Uterus (tissue), 2 donors: Measurements from ENCODE around the gene GPT2.

Source experiments
- POLR2A ChIP-seq, 2 donors: fragments of 450-650 bp; IDR thresholded peaks; one replicate each; pipeline ENCODE4 v1.6.1; 2016; ENCODE audit warnings: antibody characterized with exemption in 2 of 2, mild to moderate bottlenecking in 1 of 2, moderate library complexity in 1 of 2
- TF ChIP-seq, protein P1 (sequence below), 4 experiments: fragments of 200-600 bp in 2 of 4; fragments of 450-650 bp in 2 of 4; sonication (generic) in 2 of 4; IDR thresholded peaks; one replicate each; pipeline ENCODE4 v1.5.1; 2016 to 2019; ENCODE audit warnings: antibody characterized with exemption in 4 of 4, mild to moderate bottlenecking in 2 of 4, moderate library complexity in 1 of 4

DNA sequence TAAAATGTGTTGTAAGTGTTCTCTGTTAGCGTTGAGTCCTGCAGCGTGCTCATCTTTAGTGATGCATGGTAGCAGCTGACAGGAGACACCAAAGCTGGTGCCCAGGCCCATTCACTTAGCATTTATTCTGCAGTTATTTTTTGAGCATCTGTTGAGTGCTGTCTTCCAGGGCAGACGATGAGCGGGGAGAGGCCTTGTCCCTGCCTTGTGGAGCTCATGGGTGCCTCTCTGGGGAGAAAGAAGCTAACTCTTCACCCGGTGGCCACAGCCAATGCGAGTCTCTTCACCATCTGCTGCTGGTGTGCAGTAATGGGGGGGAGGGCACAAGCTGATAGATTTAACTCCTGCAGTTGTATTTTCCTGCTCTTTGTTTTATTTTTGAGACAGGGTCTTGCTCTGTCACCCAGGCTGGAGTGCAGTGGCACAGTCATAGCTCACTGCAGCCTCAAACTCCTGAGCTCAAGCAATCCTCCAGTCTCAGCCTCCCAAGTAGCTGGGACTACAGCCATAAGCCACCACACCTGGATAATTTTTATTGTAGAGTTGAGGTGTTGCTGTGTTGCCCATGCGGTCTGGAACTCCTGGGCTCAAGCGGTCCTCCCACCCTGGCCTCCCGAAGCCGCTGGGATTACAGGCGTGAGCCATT lies 30.5 kb downstream of the GPT2 start:
- TF ChIP-seq, protein P1, sequence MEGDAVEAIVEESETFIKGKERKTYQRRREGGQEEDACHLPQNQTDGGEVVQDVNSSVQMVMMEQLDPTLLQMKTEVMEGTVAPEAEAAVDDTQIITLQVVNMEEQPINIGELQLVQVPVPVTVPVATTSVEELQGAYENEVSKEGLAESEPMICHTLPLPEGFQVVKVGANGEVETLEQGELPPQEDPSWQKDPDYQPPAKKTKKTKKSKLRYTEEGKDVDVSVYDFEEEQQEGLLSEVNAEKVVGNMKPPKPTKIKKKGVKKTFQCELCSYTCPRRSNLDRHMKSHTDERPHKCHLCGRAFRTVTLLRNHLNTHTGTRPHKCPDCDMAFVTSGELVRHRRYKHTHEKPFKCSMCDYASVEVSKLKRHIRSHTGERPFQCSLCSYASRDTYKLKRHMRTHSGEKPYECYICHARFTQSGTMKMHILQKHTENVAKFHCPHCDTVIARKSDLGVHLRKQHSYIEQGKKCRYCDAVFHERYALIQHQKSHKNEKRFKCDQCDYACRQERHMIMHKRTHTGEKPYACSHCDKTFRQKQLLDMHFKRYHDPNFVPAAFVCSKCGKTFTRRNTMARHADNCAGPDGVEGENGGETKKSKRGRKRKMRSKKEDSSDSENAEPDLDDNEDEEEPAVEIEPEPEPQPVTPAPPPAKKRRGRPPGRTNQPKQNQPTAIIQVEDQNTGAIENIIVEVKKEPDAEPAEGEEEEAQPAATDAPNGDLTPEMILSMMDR (IDR thresholded peaks at IDR 0.05) = no peak
- TF ChIP-seq POLR2A (IDR thresholded peaks at IDR 0.05) = no peak
